ENCODE data around the gene SMLR1.

SMLR1 gene

GRCh38 chr6:130824978-130825694, 2.1 kb upstream of the SMLR1 start:
- DNase-seq (ENCODE audit: low read depth in 4 of 4, low spot score in 1 of 4): no peak

GRCh38 chr6:130825772-130826441, 1.3 kb upstream of the SMLR1 start:
- no peak for DNase-seq (ENCODE audit: low read depth in 4 of 4, low spot score in 1 of 4)

GRCh38 chr6:130826442-130827246, 562 bp upstream of the SMLR1 start:
- no peak for DNase-seq (ENCODE audit: low read depth in 4 of 4, low spot score in 1 of 4)

GRCh38 chr6:130829333-130829910, 2.2 kb downstream of the SMLR1 start:
- no peak for DNase-seq (ENCODE audit: low read depth in 4 of 4, low spot score in 1 of 4)

- DNase-seq (ENCODE audit: low read depth in 4 of 4, low spot score in 1 of 4): no peak
Measured at GRCh38 chr6:130831607-130832006, 4.4 kb downstream of the SMLR1 start.

- no peak for DNase-seq (ENCODE audit: low read depth in 4 of 4, low spot score in 1 of 4)
Measured at GRCh38 chr6:130833569-130833968, 6.4 kb downstream of the SMLR1 start.

GRCh38 chr6:130834482-130835251, 7.5 kb downstream of the SMLR1 start:
- no peak for DNase-seq (ENCODE audit: low read depth in 4 of 4, low spot score in 1 of 4)

- no peak for DNase-seq (ENCODE audit: low read depth in 4 of 4, low spot score in 1 of 4)
Measured at GRCh38 chr6:130836055-130836640, 8.9 kb downstream of the SMLR1 start.

GRCh38 chr6:130837067-130837466, 9.9 kb downstream of the SMLR1 start:
- no peak for DNase-seq (ENCODE audit: low read depth in 4 of 4, low spot score in 1 of 4)

GRCh38 chr6:130838250-130838860, 11.1 kb downstream of the SMLR1 start:
- no peak for DNase-seq (ENCODE audit: low read depth in 4 of 4, low spot score in 1 of 4)

- DNase-seq (ENCODE audit: low read depth in 4 of 4, low spot score in 1 of 4): no peak
Measured at GRCh38 chr6:130838951-130839350, 11.7 kb downstream of the SMLR1 start.

GRCh38 chr6:130839379-130839778, 12.2 kb downstream of the SMLR1 start:
- DNase-seq (ENCODE audit: low read depth in 4 of 4, low spot score in 1 of 4): no peak

- no peak for DNase-seq (ENCODE audit: low read depth in 4 of 4, low spot score in 1 of 4)
Measured at GRCh38 chr6:130840050-130840449, 12.8 kb downstream of the SMLR1 start.

- DNase-seq (ENCODE audit: low read depth in 4 of 4, low spot score in 1 of 4): no peak
Measured at GRCh38 chr6:130841128-130841728, 14.0 kb downstream of the SMLR1 start.

- no peak for DNase-seq (ENCODE audit: low read depth in 4 of 4, low spot score in 1 of 4)
Measured at GRCh38 chr6:130843575-130844320, 16.5 kb downstream of the SMLR1 start.

GRCh38 chr6:130846501-130846900, 19.3 kb downstream of the SMLR1 start:
- DNase-seq (ENCODE audit: low read depth in 4 of 4, low spot score in 1 of 4): no peak

GRCh38 chr6:130847001-130847910, 20.1 kb downstream of the SMLR1 start:
- DNase-seq (ENCODE audit: low read depth in 4 of 4, low spot score in 1 of 4): no peak

GRCh38 chr6:130848945-130849344, 21.7 kb downstream of the SMLR1 start:
- peak in 1 of 4 experiments; percentile 1 for DNase-seq (ENCODE audit: low read depth in 4 of 4, low spot score in 1 of 4)
